Measurements from ENCODE around the gene FTO. TPM values are rescaled to one million over a fixed set of nuclear protein-coding genes. Genes with fewer than 3 reads are reported as not detected.

FTO gene
- polyA plus RNA-seq, 1 donor from 2014 or later: 80.1 TPM

- Histone ChIP-seq H3K27me3 (ENCODE audit: insufficient read depth, low read depth, low read length) (no peaks in the 10 kb centered on the region), H3K9me2 (ENCODE audit: insufficient read depth, low read length) (no peaks in the 10 kb centered on the region), H3K9ac (ENCODE audit: low read length) (no peak overlapping the region), H3K79me2 (replicated peaks; ENCODE audit: insufficient read depth, low read length) (peaks cover 3% of the 10 kb centered on the region), H3K27ac (ENCODE audit: low read length) (no peak overlapping the region), H4K20me1 (ENCODE audit: insufficient read depth) (no peaks in the 10 kb centered on the region), H3K4me3 (ENCODE audit: low read length) (no peak overlapping the region), H3F3A (ENCODE audit: insufficient read depth, low read length, poor library complexity, severe bottlenecking) (no peaks in the 10 kb centered on the region), H3K9me3 (ENCODE audit: low read length) (no peaks in the 10 kb centered on the region), H3K4me2 (ENCODE audit: low read length) (no peak overlapping the region), H2AFZ (ENCODE audit: low read depth, low read length) (no peak overlapping the region), H3K36me3 (ENCODE audit: insufficient read depth, low read length) (no peaks in the 10 kb centered on the region)
- no peak for TF ChIP-seq POLR2AphosphoS5 (IDR thresholded peaks at IDR 0.05)
- no peak for TF ChIP-seq EZH2 (IDR thresholded peaks at IDR 0.05; ENCODE audit: borderline replicate concordance, insufficient read depth, low read length, poor library complexity, severe bottlenecking)
- TF ChIP-seq REST (IDR thresholded peaks at IDR 0.05; ENCODE audit: borderline replicate concordance): no peak
- TF ChIP-seq CTCF (IDR thresholded peaks at IDR 0.05; ENCODE audit: poor library complexity, severe bottlenecking): no peak
- TF ChIP-seq MXI1 (conservative IDR thresholded peaks at IDR 0.05; ENCODE audit: poor library complexity, severe bottlenecking): no peak
- no peak for TF ChIP-seq RAD21 (conservative IDR thresholded peaks at IDR 0.05)
- no peak for TF ChIP-seq SMC3 (conservative IDR thresholded peaks at IDR 0.05; ENCODE audit: poor library complexity)
- TF ChIP-seq EP300 (conservative IDR thresholded peaks at IDR 0.05; ENCODE audit: poor library complexity, severe bottlenecking): no peak
- TF ChIP-seq TAF1 (IDR thresholded peaks at IDR 0.05; ENCODE audit: low read depth): no peak
Observed at GRCh38 chr16:53740476-53740875, 36.5 kb downstream of the FTO start.

DNA sequence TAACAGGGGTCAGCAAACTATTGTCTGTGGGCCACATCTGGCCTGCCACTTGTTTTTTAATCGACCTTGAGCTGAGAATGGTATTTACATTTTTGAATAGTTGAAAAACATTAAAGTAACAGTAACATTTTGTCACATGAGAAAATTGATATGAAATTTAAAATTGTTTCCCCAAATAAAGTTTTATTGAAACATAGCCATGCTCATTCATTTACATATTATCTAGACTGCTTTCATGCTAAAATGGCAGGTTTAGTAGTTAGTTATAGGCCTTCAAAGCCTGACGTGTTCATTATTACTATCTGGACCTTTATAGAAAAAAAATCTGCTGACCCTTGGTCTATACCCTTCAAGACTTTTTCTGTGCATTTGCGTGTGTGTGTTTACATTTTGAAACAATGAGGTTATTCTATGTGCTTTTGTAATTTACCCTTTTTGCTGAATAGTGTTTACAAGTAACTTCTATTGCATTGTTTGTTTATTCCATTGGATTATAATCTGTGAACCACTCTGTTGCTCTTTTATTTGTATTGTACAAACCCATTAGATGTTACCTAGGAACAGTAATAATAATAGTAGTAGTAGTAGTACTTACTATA is 37.1 kb downstream of the FTO start:
- no peaks in the 10 kb centered on the region for H3F3A ChIP-seq (ENCODE audit: insufficient read depth, low read length, poor library complexity, severe bottlenecking)
- H3K9me2 ChIP-seq (ENCODE audit: insufficient read depth, low read length): no peaks in the 10 kb centered on the region
- H3K27ac ChIP-seq (ENCODE audit: low read length): no peak overlapping the region
- H3K79me2 ChIP-seq (replicated peaks; ENCODE audit: insufficient read depth, low read length): peaks cover 3% of the 10 kb centered on the region
- H2AFZ ChIP-seq (ENCODE audit: low read depth, low read length): no peak overlapping the region
- H3K4me3 ChIP-seq (ENCODE audit: low read length): no peak overlapping the region
- no peaks in the 10 kb centered on the region for H3K9me3 ChIP-seq (ENCODE audit: low read length)
- TF ChIP-seq RAD21 (conservative IDR thresholded peaks at IDR 0.05): no peak
- no peak for TF ChIP-seq SMC3 (conservative IDR thresholded peaks at IDR 0.05; ENCODE audit: poor library complexity)
- no peak for TF ChIP-seq EZH2 (IDR thresholded peaks at IDR 0.05; ENCODE audit: borderline replicate concordance, insufficient read depth, low read length, poor library complexity, severe bottlenecking)
- no peak for TF ChIP-seq MXI1 (conservative IDR thresholded peaks at IDR 0.05; ENCODE audit: poor library complexity, severe bottlenecking)
- TF ChIP-seq TAF1 (IDR thresholded peaks at IDR 0.05; ENCODE audit: low read depth): no peak
- no peak for TF ChIP-seq REST (IDR thresholded peaks at IDR 0.05; ENCODE audit: borderline replicate concordance)
- TF ChIP-seq POLR2AphosphoS5 (IDR thresholded peaks at IDR 0.05): no peak
- no peak for TF ChIP-seq EP300 (conservative IDR thresholded peaks at IDR 0.05; ENCODE audit: poor library complexity, severe bottlenecking)
- no peak for TF ChIP-seq CTCF (IDR thresholded peaks at IDR 0.05; ENCODE audit: poor library complexity, severe bottlenecking)
- H3K36me3 ChIP-seq (ENCODE audit: insufficient read depth, low read length): no peaks in the 10 kb centered on the region
- H3K27me3 ChIP-seq (ENCODE audit: insufficient read depth, low read depth, low read length): no peaks in the 10 kb centered on the region
- no peak overlapping the region for H3K9ac ChIP-seq (ENCODE audit: low read length)
- H4K20me1 ChIP-seq (ENCODE audit: insufficient read depth): no peaks in the 10 kb centered on the region
- H3K4me2 ChIP-seq (ENCODE audit: low read length): no peak overlapping the region

Data from neural cell (in vitro differentiated cells).